ENCODE results near the gene CCNG1. TPM values are rescaled to one million over a fixed set of nuclear protein-coding genes. Genes with fewer than 3 reads are reported as not detected.

Gene CCNG1
- total and polyA plus RNA-seq, 2 donors: 107 to 150 TPM

DNA sequence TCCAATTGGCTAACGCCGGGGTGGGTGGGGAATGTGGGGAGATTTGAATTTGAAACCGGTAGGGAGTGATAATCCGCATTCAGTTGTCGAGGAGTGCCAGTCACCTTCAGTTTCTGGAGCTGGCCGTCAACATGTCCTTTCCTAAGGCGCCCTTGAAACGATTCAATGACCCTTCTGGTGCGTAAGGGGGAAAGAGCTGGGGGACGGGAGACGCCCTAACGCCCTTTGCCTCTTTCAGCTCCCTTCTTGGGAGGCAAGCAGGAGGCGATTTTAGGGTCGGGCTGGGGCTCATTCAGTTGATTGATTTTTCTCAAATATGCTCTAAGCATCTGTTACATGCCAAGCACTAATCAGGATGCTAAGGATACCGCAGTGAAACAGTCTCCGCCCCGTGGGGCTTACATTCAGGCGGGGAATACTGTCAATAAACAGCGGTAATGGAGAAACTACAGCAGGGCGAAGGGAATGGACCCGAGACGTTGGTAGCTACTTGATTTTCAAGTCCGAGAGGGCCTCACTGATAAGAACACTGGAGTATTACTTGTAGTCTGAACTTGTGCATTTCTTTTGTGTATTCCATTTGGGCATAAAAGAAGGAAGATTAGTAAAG is 23.3 kb downstream of the CCNG1 start, which contains the start of gene HMMR:
HMMR (plus strand) TSS at position 71 of the 610 bp plus-strand sequence; CDS start at position 132, 61 bp downstream.
- under 1% methylated on average over 23 of the region's 23 CpGs for WGBS
- Histone ChIP-seq H3K4me1 (ENCODE audit: control insufficient read depth in 2 of 2, insufficient read depth in 2 of 2, low read length in 2 of 2) (peaks cover 0 to 20% of the 10 kb centered on the region in 2 donors), H3K4me3 (ENCODE audit: low read length in 2 of 2) (peak within 1 kb of the TSS; percentile 60 to 84), H3K36me3 (ENCODE audit: control insufficient read depth in 2 of 2, insufficient read depth in 2 of 2, low read length in 1 of 2) (peaks cover 0 to 15% of the 10 kb centered on the region in 2 donors), H3K9me3 (ENCODE audit: control insufficient read depth in 2 of 2, insufficient read depth in 1 of 2, low read length in 1 of 2) (no peaks in the 10 kb centered on the region), H3K27me3 (ENCODE audit: control insufficient read depth in 2 of 2, insufficient read depth in 1 of 2, low read length in 1 of 2) (no peaks in the 10 kb centered on the region), H3K27ac (ENCODE audit: low read depth in 1 of 2, low read length in 1 of 2) (peak within 1 kb of the TSS; percentile 99)
- DNase-seq (ENCODE audit: low read depth in 6 of 9, low spot score in 9 of 9): no peak

DNA sequence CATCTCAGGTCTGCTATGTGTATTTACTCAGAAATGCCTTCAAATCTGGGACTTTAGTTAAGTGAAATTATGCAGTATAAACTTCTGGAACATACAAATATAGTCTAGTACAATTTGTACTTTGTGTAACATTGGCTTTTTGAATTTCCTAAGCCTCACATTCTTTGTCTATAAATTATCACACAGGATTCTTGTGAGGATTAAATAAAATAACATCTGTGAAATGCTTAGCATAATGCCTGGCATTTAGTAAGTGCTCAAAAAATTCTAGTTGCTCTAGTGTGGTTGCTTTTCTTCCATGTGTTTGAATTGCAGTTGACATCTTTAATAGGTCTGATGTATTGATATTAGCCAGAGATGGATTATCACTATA is 25.7 kb downstream of the CCNG1 start:
- H3K27me3 ChIP-seq (ENCODE audit: control insufficient read depth in 2 of 2, insufficient read depth in 1 of 2, low read length in 1 of 2): no peaks in the 10 kb centered on the region
- H3K4me1 ChIP-seq (ENCODE audit: control insufficient read depth in 2 of 2, insufficient read depth in 2 of 2, low read length in 2 of 2): peaks cover 0 to 17% of the 10 kb centered on the region in 2 donors
- H3K4me3 ChIP-seq (ENCODE audit: low read length in 2 of 2): no peak overlapping the region
- DNase-seq (ENCODE audit: low read depth in 6 of 9, low spot score in 9 of 9): no peak
- peaks cover 2 to 9% of the 10 kb centered on the region in 2 donors for H3K36me3 ChIP-seq (ENCODE audit: control insufficient read depth in 2 of 2, insufficient read depth in 2 of 2, low read length in 1 of 2)
- no peaks in the 10 kb centered on the region for H3K9me3 ChIP-seq (ENCODE audit: control insufficient read depth in 2 of 2, insufficient read depth in 1 of 2, low read length in 1 of 2)
- H3K27ac ChIP-seq (ENCODE audit: low read depth in 1 of 2, low read length in 1 of 2): no peak overlapping the region

DNA sequence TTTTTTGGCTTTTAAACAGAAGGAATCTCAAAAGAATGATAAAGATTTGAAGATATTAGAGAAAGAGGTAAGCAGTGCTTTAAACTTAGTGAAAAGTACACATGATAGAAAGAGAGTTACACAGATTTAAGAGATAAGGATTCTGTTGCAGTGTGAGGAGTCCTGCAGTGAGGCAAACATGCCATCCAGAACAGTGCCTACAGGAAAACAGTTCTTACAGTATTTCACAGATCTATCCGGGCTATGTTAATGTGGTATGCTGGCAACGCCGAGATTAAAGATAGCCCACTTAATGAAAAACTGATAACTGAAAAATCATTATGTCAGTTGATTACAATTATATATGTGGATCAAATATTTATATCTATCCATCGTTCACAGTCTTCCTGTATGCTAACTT is 30.3 kb downstream of the CCNG1 start:
- Histone ChIP-seq H3K4me3 (ENCODE audit: low read length in 2 of 2) (no peak overlapping the region), H3K4me1 (ENCODE audit: control insufficient read depth in 2 of 2, insufficient read depth in 2 of 2, low read length in 2 of 2) (peaks cover 0 to under 1% of the 10 kb centered on the region in 2 donors), H3K36me3 (ENCODE audit: control insufficient read depth in 2 of 2, insufficient read depth in 2 of 2, low read length in 1 of 2) (peaks cover 16 to 45% of the 10 kb centered on the region in 2 donors), H3K9me3 (ENCODE audit: control insufficient read depth in 2 of 2, insufficient read depth in 1 of 2, low read length in 1 of 2) (no peaks in the 10 kb centered on the region), H3K27me3 (ENCODE audit: control insufficient read depth in 2 of 2, insufficient read depth in 1 of 2, low read length in 1 of 2) (no peaks in the 10 kb centered on the region), H3K27ac (ENCODE audit: low read depth in 1 of 2, low read length in 1 of 2) (no peak overlapping the region)
- 95% methylated on average over 4 of the region's 4 CpGs for WGBS
- DNase-seq (ENCODE audit: low read depth in 6 of 9, low spot score in 9 of 9): no peak

DNA sequence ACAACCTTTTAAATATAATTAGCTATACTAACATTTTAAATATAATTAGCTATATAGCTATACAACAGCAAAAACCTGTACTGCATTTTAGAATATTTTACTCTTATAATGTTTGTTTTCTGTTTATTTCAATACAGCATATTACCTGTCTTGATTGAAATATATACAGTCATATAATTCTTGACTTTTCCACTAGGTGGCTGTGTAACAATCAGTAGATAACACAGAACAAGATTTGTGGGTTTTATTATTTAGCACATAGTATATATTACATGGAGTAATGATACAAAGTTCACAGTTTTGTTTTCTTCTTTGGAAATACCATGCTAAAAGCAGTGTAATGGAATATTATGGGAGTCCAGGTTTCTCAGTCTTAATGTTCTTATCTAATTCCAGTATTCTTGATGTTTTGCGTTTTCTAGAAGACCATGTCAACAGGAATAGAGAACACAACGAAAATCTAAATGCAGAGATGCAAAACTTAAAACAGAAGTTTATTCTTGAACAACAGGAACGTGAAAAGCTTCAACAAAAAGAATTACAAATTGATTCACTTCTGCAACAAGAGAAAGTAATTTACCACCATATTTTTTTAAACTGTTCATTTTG is 36.3 kb downstream of the CCNG1 start:
- Histone ChIP-seq H3K27me3 (ENCODE audit: control insufficient read depth in 2 of 2, insufficient read depth in 1 of 2, low read length in 1 of 2) (no peaks in the 10 kb centered on the region), H3K36me3 (ENCODE audit: control insufficient read depth in 2 of 2, insufficient read depth in 2 of 2, low read length in 1 of 2) (peaks cover 16 to 64% of the 10 kb centered on the region in 2 donors), H3K4me3 (ENCODE audit: low read length in 2 of 2) (no peak overlapping the region), H3K27ac (ENCODE audit: low read depth in 1 of 2, low read length in 1 of 2) (no peak overlapping the region), H3K4me1 (ENCODE audit: control insufficient read depth in 2 of 2, insufficient read depth in 2 of 2, low read length in 2 of 2) (no peaks in the 10 kb centered on the region), H3K9me3 (ENCODE audit: control insufficient read depth in 2 of 2, insufficient read depth in 1 of 2, low read length in 1 of 2) (no peaks in the 10 kb centered on the region)
- WGBS: 97% methylated on average over 3 of the region's 3 CpGs
- DNase-seq (ENCODE audit: low read depth in 6 of 9, low spot score in 9 of 9): peak in 3 of 9 donors; percentile 18 to 45 (median 22)

DNA sequence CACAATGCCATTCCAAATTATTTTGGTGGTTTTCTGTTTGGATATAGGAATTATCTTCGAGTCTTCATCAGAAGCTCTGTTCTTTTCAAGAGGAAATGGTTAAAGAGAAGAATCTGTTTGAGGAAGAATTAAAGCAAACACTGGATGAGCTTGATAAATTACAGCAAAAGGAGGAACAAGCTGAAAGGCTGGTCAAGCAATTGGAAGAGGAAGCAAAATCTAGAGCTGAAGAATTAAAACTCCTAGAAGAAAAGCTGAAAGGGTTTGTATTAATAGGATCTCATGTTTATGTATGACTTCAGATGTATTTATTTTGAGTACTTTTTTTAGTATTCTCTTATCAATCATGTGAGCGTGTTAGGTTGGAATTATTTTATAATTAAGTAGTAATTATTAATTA is 38.0 kb downstream of the CCNG1 start:
- no peak for DNase-seq (ENCODE audit: low read depth in 6 of 9, low spot score in 9 of 9)
- H3K27me3 ChIP-seq (ENCODE audit: control insufficient read depth in 2 of 2, insufficient read depth in 1 of 2, low read length in 1 of 2): no peaks in the 10 kb centered on the region
- peaks cover 10 to 65% of the 10 kb centered on the region in 2 donors for H3K36me3 ChIP-seq (ENCODE audit: control insufficient read depth in 2 of 2, insufficient read depth in 2 of 2, low read length in 1 of 2)
- H3K4me1 ChIP-seq (ENCODE audit: control insufficient read depth in 2 of 2, insufficient read depth in 2 of 2, low read length in 2 of 2): no peaks in the 10 kb centered on the region
- 95% methylated on average over 2 of the region's 2 CpGs for WGBS
- no peak overlapping the region for H3K4me3 ChIP-seq (ENCODE audit: low read length in 2 of 2)
- no peak overlapping the region for H3K27ac ChIP-seq (ENCODE audit: low read depth in 1 of 2, low read length in 1 of 2)
- no peaks in the 10 kb centered on the region for H3K9me3 ChIP-seq (ENCODE audit: control insufficient read depth in 2 of 2, insufficient read depth in 1 of 2, low read length in 1 of 2)

DNA sequence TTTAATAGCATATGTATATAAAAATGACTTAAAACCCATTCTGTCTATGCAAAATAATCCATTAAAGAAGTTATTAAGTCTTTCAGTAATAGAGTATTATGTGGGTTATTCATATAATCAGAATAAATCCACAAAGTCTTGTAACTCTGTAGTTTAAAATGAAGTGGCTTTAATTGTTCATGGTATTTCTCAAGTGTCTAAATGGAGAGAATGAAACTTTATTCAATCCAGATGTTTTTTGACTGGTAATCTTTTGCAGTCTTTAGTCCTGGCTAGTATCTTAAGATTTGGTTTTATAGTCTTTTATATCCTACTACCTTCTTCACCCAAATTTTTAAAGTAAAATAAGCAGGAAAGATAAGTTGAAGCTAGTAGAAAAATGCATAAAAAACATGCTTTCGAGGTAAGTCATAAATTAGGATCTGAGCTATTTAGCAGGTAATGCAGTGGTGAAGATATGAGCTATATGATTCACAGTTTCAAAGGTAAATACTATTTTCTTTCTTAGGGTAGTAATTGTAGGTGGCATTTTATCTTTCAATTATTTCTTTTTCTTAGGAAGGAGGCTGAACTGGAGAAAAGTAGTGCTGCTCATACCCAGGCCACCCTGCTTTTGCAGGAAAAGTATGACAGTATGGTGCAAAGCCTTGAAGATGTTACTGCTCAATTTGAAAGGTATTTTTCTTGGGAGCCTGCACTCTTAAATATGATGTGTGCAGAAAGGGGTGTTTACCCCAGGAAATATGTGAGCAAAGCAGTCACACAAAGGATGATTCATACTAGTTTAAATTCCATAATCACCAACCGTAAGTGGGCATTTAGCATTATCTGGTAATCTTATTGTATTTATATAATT is 41.0 kb downstream of the CCNG1 start:
- Histone ChIP-seq H3K27me3 (ENCODE audit: control insufficient read depth in 2 of 2, insufficient read depth in 1 of 2, low read length in 1 of 2) (no peaks in the 10 kb centered on the region), H3K36me3 (ENCODE audit: control insufficient read depth in 2 of 2, insufficient read depth in 2 of 2, low read length in 1 of 2) (peaks cover 6 to 62% of the 10 kb centered on the region in 2 donors), H3K4me3 (ENCODE audit: low read length in 2 of 2) (no peak overlapping the region), H3K9me3 (ENCODE audit: control insufficient read depth in 2 of 2, insufficient read depth in 1 of 2, low read length in 1 of 2) (no peaks in the 10 kb centered on the region), H3K4me1 (ENCODE audit: control insufficient read depth in 2 of 2, insufficient read depth in 2 of 2, low read length in 2 of 2) (no peaks in the 10 kb centered on the region), H3K27ac (ENCODE audit: low read depth in 1 of 2, low read length in 1 of 2) (no peak overlapping the region)
- no peak for DNase-seq (ENCODE audit: low read depth in 6 of 9, low spot score in 9 of 9)
- over 99% methylated on average over 2 of the region's 2 CpGs for WGBS

DNA sequence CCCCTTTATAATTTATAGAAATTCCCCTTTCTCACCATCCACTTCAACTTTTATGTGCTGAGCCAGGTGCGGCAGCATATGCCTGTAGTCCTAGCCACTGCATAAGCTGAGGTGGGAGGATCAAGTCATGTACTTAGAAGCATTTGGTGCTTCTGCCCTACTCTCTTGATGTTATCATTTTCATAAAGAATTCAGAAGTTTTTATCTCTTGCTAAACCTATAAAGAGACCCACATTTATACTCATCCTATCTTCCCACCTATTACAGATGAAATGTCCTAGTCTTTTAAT is 41.5 kb downstream of the CCNG1 start:
- Histone ChIP-seq H3K4me3 (ENCODE audit: low read length in 2 of 2) (no peak overlapping the region), H3K9me3 (ENCODE audit: control insufficient read depth in 2 of 2, insufficient read depth in 1 of 2, low read length in 1 of 2) (no peaks in the 10 kb centered on the region), H3K27ac (ENCODE audit: low read depth in 1 of 2, low read length in 1 of 2) (no peak overlapping the region), H3K36me3 (ENCODE audit: control insufficient read depth in 2 of 2, insufficient read depth in 2 of 2, low read length in 1 of 2) (peaks cover 6 to 64% of the 10 kb centered on the region in 2 donors), H3K27me3 (ENCODE audit: control insufficient read depth in 2 of 2, insufficient read depth in 1 of 2, low read length in 1 of 2) (no peaks in the 10 kb centered on the region), H3K4me1 (ENCODE audit: control insufficient read depth in 2 of 2, insufficient read depth in 2 of 2, low read length in 2 of 2) (no peaks in the 10 kb centered on the region)
- no peak for DNase-seq (ENCODE audit: low read depth in 6 of 9, low spot score in 9 of 9)
- WGBS: 98% methylated on average over 1 of the region's 1 CpG

DNA sequence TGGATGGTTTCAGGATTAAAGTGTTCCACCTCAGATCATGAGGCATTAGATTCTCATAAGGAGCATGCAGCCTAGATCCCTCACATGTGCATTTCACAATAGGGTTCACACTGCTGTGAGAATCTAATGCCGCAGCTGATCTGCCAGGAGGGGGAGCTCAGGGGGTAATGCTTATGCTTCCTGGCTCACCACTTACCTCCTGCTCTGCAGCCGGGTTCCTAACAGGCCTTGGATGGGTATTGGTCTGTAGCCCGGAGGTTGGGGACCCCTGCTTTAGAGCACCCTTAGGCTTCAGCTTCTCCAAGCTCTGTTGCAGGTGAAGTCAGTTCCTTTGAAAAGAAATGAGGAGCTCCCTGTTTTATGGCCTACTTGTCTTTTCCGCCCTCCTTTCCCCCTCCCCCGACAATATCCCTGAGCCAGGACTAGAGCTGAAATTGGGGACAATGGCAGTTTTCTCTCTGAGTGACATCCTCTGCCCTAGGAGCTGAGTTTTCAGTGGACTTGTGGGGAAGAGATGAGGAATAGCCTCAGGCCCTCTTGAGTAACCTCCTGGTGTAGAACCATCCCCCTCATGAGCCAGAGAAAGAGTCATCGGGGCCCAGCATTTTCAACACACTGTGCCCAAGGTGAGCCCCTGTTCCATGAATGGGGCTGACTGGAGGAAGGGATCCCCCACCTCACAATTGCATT is 51.8 kb downstream of the CCNG1 start:
- no peaks in the 10 kb centered on the region for H3K9me3 ChIP-seq (ENCODE audit: control insufficient read depth in 2 of 2, insufficient read depth in 1 of 2, low read length in 1 of 2)
- H3K4me1 ChIP-seq (ENCODE audit: control insufficient read depth in 2 of 2, insufficient read depth in 2 of 2, low read length in 2 of 2): no peaks in the 10 kb centered on the region
- 99% methylated on average over 6 of the region's 6 CpGs for whole genome bisulfite sequencing
- H3K36me3 ChIP-seq (ENCODE audit: control insufficient read depth in 2 of 2, insufficient read depth in 2 of 2, low read length in 1 of 2): peaks cover 14 to 38% of the 10 kb centered on the region in 2 donors
- H3K27me3 ChIP-seq (ENCODE audit: control insufficient read depth in 2 of 2, insufficient read depth in 1 of 2, low read length in 1 of 2): no peaks in the 10 kb centered on the region
- H3K4me3 ChIP-seq (ENCODE audit: low read length in 2 of 2): no peak overlapping the region
- DNase-seq (ENCODE audit: low read depth in 6 of 9, low spot score in 9 of 9): peak in 3 of 9 donors; percentile 7 to 37 (median 10)
- no peak overlapping the region for H3K27ac ChIP-seq (ENCODE audit: low read depth in 1 of 2, low read length in 1 of 2)

DNA sequence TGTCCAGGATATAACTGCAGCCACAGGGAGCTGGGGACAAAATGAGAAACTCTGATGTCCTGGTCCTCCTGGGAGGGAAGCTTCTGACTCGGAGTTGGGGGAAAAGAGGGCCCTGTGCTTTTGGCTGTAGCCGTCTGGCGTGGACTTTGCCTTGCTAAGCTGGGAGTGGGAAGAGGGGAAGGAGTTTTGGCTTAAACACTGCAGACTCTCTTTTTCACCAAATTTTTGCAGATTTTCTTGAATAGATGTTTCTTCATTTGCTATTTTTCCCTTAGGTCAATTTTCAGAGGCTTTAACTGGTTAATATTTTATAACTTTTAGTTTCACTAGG is 52.3 kb downstream of the CCNG1 start:
- WGBS: 98% methylated on average over 3 of the region's 3 CpGs
- Histone ChIP-seq H3K9me3 (ENCODE audit: control insufficient read depth in 2 of 2, insufficient read depth in 1 of 2, low read length in 1 of 2) (no peaks in the 10 kb centered on the region), H3K27ac (ENCODE audit: low read depth in 1 of 2, low read length in 1 of 2) (no peak overlapping the region), H3K4me3 (ENCODE audit: low read length in 2 of 2) (no peak overlapping the region), H3K27me3 (ENCODE audit: control insufficient read depth in 2 of 2, insufficient read depth in 1 of 2, low read length in 1 of 2) (no peaks in the 10 kb centered on the region), H3K4me1 (ENCODE audit: control insufficient read depth in 2 of 2, insufficient read depth in 2 of 2, low read length in 2 of 2) (no peaks in the 10 kb centered on the region), H3K36me3 (ENCODE audit: control insufficient read depth in 2 of 2, insufficient read depth in 2 of 2, low read length in 1 of 2) (peaks cover 14 to 38% of the 10 kb centered on the region in 2 donors)
- no peak for DNase-seq (ENCODE audit: low read depth in 6 of 9, low spot score in 9 of 9)

All from thymus (tissue), 11 donors.